ENCODE data around the gene XYLT1.
"Not testable (repeated sequence)": the region's sequence is repeated elsewhere in the genome, so short reads cannot be mapped to it uniquely, and the experiment has no call there.

Gene XYLT1

GRCh38 chr16:17318238-17318637, 152.5 kb downstream of the XYLT1 start:
- in situ Hi-C loops (cut with HindIII; ENCODE audit: low sequenced_read_pairs): loop anchor here (5.0 kb wide), 1 partner anchor 41 kb away; no protein-coding TSS in a partner anchor

DNA sequence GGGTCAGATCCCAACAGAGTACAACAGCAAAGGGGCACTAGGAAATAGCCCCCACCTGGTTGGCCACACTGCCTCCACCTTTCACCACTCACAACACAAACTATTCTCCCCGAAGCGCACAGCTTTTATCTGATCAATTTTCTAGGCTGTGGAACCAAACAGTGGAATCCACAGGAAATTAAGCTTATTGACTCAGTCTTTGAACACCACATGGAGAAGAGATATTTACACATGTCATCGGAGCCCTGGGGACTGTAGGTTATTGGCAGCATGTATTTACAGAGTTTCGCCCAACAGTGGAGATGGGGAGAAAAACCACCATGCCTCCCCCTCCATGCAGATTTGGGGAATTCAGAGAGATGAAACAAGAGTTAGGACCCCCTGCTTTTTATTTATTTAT, 154.8 kb downstream of the XYLT1 start:
- in situ Hi-C loops (cut with HindIII; ENCODE audit: low sequenced_read_pairs): loop anchor here (5.0 kb wide), 1 partner anchor 39 kb away; no protein-coding TSS in a partner anchor

GRCh38 chr16:17313793-17314547, 156.8 kb downstream of the XYLT1 start:
- in situ Hi-C loops (cut with HindIII; ENCODE audit: low sequenced_read_pairs): no loop called here

DNA sequence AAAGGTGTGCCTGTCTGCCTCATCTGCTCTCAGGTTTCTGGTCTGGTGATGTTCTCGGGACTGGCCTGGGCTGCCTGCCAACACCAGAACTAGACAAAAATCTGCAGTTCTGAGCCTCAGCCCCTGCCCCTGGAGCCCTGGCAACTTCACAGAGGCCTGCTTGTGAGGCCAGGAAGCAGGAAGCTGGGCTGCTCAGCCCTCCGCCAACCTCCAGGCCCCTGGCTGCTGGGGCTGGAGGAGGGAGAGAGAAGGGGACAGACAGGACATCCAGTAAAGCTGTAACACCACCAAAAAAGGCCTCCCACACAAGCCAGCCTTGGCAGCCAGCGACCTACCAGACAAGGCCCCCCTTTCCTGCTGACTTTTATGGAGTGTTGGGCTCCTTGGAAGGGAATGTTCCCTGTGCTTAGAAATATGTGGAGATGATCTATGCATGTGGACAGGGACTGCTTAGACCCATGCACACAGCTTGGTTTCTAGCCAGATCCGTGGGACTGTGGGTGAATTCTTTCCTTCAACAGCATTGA, 157.6 kb downstream of the XYLT1 start:
- in situ Hi-C loops (cut with HindIII; ENCODE audit: low sequenced_read_pairs): no loop called here

GRCh38 chr16:17312094-17312710, 158.6 kb downstream of the XYLT1 start:
- in situ Hi-C loops (cut with HindIII; ENCODE audit: low sequenced_read_pairs): no loop called here

DNA sequence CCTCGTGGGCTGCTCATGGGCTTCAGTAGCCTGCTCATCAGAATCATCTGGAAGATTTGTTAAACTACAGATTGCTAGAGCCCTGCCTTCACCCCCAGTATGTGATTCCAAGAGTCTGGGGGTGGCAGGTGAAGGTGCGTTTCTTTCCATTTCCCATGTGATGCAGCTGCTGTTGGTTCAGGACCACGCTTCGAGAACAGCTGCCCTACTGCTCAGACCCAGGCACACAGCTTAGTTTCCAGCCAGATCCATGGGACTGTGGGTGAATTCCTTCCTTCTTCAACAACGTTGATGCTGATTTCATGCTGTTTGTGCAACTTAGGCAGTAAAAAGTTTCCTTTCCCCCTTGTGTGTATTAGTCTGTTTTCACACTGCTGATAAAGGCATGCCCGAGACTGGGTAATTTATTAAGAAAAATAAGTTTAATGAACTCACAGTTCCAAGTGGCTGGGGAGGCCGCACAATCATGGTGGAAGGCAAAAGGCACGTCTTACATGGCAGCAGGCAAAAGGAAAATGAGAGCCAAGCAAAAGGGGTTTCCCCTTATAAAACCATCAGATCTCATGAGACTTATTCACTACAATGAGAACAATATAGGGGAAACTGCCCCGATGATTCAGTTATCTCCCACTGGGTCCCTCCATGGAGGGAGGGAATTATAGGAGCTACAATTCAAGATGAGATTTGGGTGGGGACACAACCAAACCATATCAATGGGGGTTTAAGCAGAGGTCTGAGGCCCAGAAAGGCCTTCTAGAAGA, 159.2 kb downstream of the XYLT1 start:
- in situ Hi-C loops (cut with HindIII; ENCODE audit: low sequenced_read_pairs): no loop called here

DNA sequence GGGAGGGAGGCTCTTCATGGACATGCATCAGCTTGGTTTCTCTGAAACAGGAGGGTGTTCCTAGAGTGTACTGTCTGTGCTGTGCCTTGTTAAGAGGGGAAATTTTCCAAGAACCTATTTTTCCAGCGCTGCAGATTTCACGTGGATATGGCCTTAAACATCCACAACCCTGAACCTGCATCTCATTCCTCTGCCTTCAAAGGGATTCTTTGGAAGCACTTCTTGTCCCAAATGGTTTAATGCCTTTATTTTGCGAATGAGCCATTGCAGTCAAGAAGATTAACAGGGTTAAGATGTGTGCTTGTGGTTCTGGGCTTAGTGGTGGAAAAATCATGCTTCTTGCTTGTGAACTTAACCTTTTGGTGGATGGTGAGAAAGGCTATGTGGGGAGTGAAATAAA, 161.2 kb downstream of the XYLT1 start:
- in situ Hi-C loops (cut with HindIII; ENCODE audit: low sequenced_read_pairs): no loop called here

GRCh38 chr16:17308186-17308585, 162.6 kb downstream of the XYLT1 start:
- in situ Hi-C loops (cut with HindIII; ENCODE audit: low sequenced_read_pairs): no loop called here

GRCh38 chr16:17307504-17307903, 163.3 kb downstream of the XYLT1 start:
- in situ Hi-C loops (cut with HindIII; ENCODE audit: low sequenced_read_pairs): no loop called here

GRCh38 chr16:17306745-17307144, 164.0 kb downstream of the XYLT1 start:
- in situ Hi-C loops (cut with HindIII; ENCODE audit: low sequenced_read_pairs): no loop called here

- in situ Hi-C loops (cut with HindIII; ENCODE audit: low sequenced_read_pairs): not testable (repeated sequence)
These were observed 164.5 kb downstream of the XYLT1 start for GRCh38 chr16:17306211-17306610.

- in situ Hi-C loops (cut with HindIII; ENCODE audit: low sequenced_read_pairs): no loop called here
These were observed 165.1 kb downstream of the XYLT1 start for GRCh38 chr16:17305694-17306093.

GRCh38 chr16:17304491-17305119, 166.2 kb downstream of the XYLT1 start:
- in situ Hi-C loops (cut with HindIII; ENCODE audit: low sequenced_read_pairs): no loop called here

- in situ Hi-C loops (cut with HindIII; ENCODE audit: low sequenced_read_pairs): no loop called here
These were observed 166.7 kb downstream of the XYLT1 start for GRCh38 chr16:17304106-17304490.

GRCh38 chr16:17303101-17303500, 167.7 kb downstream of the XYLT1 start:
- in situ Hi-C loops (cut with HindIII; ENCODE audit: low sequenced_read_pairs): no loop called here

DNA sequence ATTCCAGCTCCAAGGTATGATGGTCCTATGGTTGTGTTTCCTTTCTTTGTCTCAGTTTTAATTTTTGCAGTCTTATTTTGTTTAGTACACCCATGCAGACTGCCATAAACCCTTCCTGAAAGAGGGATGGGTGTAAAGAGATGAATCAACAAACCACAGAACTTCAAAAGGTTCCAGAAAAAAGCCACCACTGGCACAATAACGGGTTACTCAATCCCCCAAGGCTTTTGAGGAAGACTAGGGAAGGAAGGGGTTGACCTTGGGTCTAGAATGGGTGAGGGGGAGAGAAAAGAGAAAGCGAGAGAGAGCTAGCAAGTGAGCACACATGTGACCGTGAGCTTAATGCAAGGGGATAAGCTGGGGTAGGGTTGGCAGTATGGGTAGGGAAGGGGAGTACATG, 168.1 kb downstream of the XYLT1 start:
- in situ Hi-C loops (cut with HindIII; ENCODE audit: low sequenced_read_pairs): no loop called here

GRCh38 chr16:17302214-17302613, 168.5 kb downstream of the XYLT1 start:
- in situ Hi-C loops (cut with HindIII; ENCODE audit: low sequenced_read_pairs): no loop called here

DNA sequence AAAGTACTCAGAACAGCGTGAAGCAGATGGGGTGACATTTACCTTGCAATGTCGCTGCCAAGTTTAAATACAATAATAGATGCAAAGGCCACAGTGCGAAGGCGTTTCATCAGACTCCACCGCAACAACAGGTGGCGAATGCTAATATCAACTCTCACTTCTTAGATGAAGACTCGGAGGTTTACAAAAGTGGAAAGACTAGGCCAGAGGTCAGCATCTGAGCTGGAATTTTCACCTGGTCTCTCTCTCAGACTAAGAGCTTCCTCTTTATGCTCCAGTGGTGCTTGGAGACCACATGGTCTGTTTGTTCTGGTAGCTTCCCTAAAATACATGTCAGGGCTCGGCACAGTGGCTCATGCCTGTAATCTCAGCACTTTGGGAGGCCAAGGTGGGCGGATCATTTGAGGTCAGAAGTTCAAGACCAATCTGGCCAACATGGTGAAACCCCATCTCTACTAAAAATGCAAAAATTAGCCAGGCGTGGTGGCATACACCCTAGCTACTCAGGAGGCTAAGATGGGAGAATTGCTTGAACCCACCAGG, 169.1 kb downstream of the XYLT1 start:
- in situ Hi-C loops (cut with HindIII; ENCODE audit: low sequenced_read_pairs): no loop called here

- in situ Hi-C loops (cut with HindIII; ENCODE audit: low sequenced_read_pairs): no loop called here
These were observed 169.6 kb downstream of the XYLT1 start for GRCh38 chr16:17301184-17301583.

GRCh38 chr16:17299790-17300189, 171.0 kb downstream of the XYLT1 start:
- in situ Hi-C loops (cut with HindIII; ENCODE audit: low sequenced_read_pairs): no loop called here

GRCh38 chr16:17298238-17298637, 172.5 kb downstream of the XYLT1 start:
- in situ Hi-C loops (cut with HindIII; ENCODE audit: low sequenced_read_pairs): no loop called here

Measured in endothelial cell of hepatic sinusoid (primary cell).